Cerebellar nuclear complex (tissue), 1 donor: ENCODE results near the gene CCR7.
"Not testable (repeated sequence)": the region's sequence is repeated elsewhere in the genome, so short reads cannot be mapped to it uniquely, and the experiment has no call there.

ENCODE experiments used
- DNase-seq, 2 experiments: peaks; one replicate each; lab custom pipeline; 2025; lab: John Stamatoyannopoulos, UW

Gene CCR7

GRCh38 chr17:40597556-40598300, 32.5 kb upstream of the CCR7 start:
- no peak for DNase-seq

GRCh38 chr17:40597156-40597555, 31.9 kb upstream of the CCR7 start:
- no peak for DNase-seq

- no peak for DNase-seq
Observed at GRCh38 chr17:40596261-40596919, 31.1 kb upstream of the CCR7 start.

GRCh38 chr17:40590742-40591141, 25.5 kb upstream of the CCR7 start:
- no peak for DNase-seq

GRCh38 chr17:40588552-40588951, 23.3 kb upstream of the CCR7 start:
- no peak for DNase-seq

- DNase-seq, result not testable (repeated sequence)
Observed at GRCh38 chr17:40586264-40586663, 21.0 kb upstream of the CCR7 start.

GRCh38 chr17:40584950-40585349, 19.7 kb upstream of the CCR7 start:
- DNase-seq, result not testable (repeated sequence)

- no peak for DNase-seq
Observed at GRCh38 chr17:40582328-40582901, 17.1 kb upstream of the CCR7 start.

GRCh38 chr17:40580140-40580539, 14.9 kb upstream of the CCR7 start:
- DNase-seq, result no peak

- no peak for DNase-seq
Observed at GRCh38 chr17:40579471-40579870, 14.2 kb upstream of the CCR7 start.

- DNase-seq, result no peak
Observed at GRCh38 chr17:40577611-40578065, 12.4 kb upstream of the CCR7 start.

- no peak for DNase-seq
Observed at GRCh38 chr17:40576113-40576740, 11.0 kb upstream of the CCR7 start.

- no peak for DNase-seq
Observed at GRCh38 chr17:40574292-40574691, 9.0 kb upstream of the CCR7 start.

- not testable (repeated sequence) for DNase-seq
Observed at GRCh38 chr17:40572245-40572993, 7.1 kb upstream of the CCR7 start.

- no peak for DNase-seq
Observed at GRCh38 chr17:40568074-40568836, 3.0 kb upstream of the CCR7 start.

- DNase-seq, result no peak
Observed at GRCh38 chr17:40567377-40567776, 2.1 kb upstream of the CCR7 start.

GRCh38 chr17:40565769-40566409, 617 bp upstream of the CCR7 start:
- DNase-seq, result no peak

- no peak for DNase-seq
Observed at GRCh38 chr17:40564195-40564882, 933 bp downstream of the CCR7 start.

GRCh38 chr17:40563220-40564052, 1.8 kb downstream of the CCR7 start:
- no peak for DNase-seq
